Fibroblast of pulmonary artery (primary cell): Measurements from ENCODE around the gene MYOG.

Experiments used
- DNase-seq: peaks from one replicate; pipeline ENCODE4 v3.0.0-alpha.2; 2010; ENCODE audit warnings: low read depth
- H3K4me3 ChIP-seq: replicated peaks from 2 replicates; pipeline ENCODE4 v1.5.1; 2011; ENCODE audit warnings: low read depth, mild to moderate bottlenecking, control low read depth, low read length, moderate library complexity
- TF ChIP-seq, protein P1 (sequence below): IDR thresholded peaks from 2 replicates; pipeline ENCODE4 v1.5.1; 2011; ENCODE audit warnings: mild to moderate bottlenecking, control low read depth, low read length, inconsistent platforms; ENCODE audit errors: missing control alignments

Gene MYOG

DNA sequence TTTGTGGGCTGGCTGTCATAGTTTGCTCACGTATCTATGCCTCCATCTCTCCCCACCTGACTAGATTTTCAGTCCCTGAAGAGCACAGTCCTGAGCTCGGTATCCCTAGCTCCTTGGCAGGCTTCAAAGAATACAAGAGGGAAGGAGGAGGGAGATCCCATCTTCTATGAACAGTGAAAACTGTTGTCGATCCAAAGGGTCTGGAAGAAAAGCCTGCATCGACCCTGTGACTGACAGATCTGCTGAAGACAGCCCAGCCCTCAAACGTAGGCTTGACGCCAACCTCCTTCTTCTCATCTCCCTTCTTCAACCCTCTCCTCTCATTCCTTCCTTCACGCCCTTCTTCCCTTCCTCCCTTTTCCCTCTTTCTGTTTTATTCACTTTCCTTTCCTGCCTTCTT is 28.4 kb upstream of the MYOG start:
- DNase-seq = no peak
- TF ChIP-seq, protein P1, sequence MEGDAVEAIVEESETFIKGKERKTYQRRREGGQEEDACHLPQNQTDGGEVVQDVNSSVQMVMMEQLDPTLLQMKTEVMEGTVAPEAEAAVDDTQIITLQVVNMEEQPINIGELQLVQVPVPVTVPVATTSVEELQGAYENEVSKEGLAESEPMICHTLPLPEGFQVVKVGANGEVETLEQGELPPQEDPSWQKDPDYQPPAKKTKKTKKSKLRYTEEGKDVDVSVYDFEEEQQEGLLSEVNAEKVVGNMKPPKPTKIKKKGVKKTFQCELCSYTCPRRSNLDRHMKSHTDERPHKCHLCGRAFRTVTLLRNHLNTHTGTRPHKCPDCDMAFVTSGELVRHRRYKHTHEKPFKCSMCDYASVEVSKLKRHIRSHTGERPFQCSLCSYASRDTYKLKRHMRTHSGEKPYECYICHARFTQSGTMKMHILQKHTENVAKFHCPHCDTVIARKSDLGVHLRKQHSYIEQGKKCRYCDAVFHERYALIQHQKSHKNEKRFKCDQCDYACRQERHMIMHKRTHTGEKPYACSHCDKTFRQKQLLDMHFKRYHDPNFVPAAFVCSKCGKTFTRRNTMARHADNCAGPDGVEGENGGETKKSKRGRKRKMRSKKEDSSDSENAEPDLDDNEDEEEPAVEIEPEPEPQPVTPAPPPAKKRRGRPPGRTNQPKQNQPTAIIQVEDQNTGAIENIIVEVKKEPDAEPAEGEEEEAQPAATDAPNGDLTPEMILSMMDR = no peak
- H3K4me3 ChIP-seq = no peak overlapping the region

DNA sequence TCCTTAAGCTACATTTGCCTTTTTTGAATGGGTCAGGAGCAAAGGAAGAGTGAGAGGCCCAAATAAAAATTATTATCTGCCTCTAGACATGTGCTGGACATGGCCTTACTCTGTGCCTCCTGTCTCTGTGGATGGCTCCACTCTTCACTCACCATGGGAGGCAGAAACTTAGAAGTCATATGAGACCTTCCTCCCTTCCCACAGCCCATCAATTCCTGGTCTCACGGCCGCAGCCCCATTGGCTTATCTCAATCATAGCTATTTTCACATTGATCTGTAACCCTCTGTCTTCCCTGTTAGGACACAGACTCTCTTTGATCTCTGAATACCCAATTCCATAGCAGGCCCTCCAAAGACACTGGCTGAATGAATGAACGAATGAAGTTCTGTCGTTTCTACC is 27.5 kb upstream of the MYOG start:
- TF ChIP-seq, protein P1 = no peak
- no peak for DNase-seq
- no peak overlapping the region for H3K4me3 ChIP-seq

GRCh38 chr1:203112475-203112874 is 26.7 kb upstream of the MYOG start:
- TF ChIP-seq, protein P1 = no peak
- H3K4me3 ChIP-seq = no peak overlapping the region
- no peak for DNase-seq

- TF ChIP-seq, protein P1 = no peak
- DNase-seq = no peak
- H3K4me3 ChIP-seq = no peak overlapping the region
Observed at GRCh38 chr1:203104789-203105390, 19.1 kb upstream of the MYOG start.

DNA sequence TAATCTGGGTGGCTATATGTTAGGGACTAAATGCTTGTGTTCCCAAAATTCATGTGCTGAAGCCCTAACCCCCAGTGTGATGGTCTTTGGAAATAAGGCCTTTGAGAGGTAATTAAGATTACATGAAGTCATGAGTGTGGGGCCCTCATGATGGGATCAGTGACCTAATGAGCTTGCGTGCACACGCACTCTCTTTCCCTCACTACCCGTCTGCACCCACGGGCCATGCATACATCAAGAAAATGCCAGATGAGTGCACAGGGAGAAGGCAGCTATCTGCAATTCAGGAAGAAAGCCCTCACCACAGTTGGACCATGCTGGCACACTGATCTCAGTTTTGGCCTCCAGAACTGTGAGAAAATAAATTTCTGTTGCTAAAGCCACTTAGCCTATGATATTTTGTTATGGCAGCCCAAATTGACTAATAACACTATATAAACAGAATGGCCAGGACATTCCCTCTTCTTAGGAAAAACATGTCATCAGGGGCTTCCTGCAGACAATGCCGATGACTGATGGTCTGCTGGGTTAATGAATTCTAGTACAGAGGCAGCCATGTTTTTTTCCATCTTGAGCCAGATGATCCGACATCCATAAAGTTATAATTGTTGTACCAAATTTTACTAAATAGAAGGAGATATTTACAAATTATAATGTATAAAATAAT is 18.1 kb upstream of the MYOG start:
- no peak overlapping the region for H3K4me3 ChIP-seq
- TF ChIP-seq, protein P1 = no peak
- DNase-seq = no peak

GRCh38 chr1:203103216-203103615 is 17.4 kb upstream of the MYOG start:
- DNase-seq = no peak
- H3K4me3 ChIP-seq = no peak overlapping the region
- TF ChIP-seq, protein P1 = no peak
